LNCAP (cell line): Measurements from ENCODE around the gene HIVEP3.

Experiments
- TF ChIP-seq, protein P1 (sequence below): fragments of 450-650 bp; IDR thresholded peaks from 2 replicates; pipeline ENCODE4 v1.5.1; 2017; ENCODE audit warnings: mild to moderate bottlenecking

The HIVEP3 gene

GRCh38 chr1:41775956-41776585, 142.7 kb downstream of the HIVEP3 start:
- TF ChIP-seq, protein P1, sequence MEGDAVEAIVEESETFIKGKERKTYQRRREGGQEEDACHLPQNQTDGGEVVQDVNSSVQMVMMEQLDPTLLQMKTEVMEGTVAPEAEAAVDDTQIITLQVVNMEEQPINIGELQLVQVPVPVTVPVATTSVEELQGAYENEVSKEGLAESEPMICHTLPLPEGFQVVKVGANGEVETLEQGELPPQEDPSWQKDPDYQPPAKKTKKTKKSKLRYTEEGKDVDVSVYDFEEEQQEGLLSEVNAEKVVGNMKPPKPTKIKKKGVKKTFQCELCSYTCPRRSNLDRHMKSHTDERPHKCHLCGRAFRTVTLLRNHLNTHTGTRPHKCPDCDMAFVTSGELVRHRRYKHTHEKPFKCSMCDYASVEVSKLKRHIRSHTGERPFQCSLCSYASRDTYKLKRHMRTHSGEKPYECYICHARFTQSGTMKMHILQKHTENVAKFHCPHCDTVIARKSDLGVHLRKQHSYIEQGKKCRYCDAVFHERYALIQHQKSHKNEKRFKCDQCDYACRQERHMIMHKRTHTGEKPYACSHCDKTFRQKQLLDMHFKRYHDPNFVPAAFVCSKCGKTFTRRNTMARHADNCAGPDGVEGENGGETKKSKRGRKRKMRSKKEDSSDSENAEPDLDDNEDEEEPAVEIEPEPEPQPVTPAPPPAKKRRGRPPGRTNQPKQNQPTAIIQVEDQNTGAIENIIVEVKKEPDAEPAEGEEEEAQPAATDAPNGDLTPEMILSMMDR = no peak

- TF ChIP-seq, protein P1 = no peak
These were observed 144.2 kb downstream of the HIVEP3 start for GRCh38 chr1:41774471-41774990.

DNA sequence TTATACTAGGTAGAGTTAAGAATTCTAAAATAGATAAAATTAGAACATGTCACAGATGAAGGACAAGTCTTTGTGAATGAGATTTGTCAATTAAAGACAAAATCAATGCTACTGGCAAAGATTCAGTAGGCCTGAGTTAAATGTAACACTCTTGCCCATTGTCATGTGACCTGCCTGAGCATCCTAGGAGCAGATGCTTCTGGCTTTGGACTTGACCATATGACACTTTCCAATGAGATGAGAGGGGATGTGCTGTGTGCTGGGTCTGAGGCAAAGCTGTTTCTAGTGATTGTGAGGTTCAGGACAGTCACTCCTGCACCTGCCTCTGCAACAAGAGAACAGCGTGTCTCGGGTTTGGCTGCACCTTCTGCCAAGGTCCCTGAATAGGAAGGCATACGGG, 144.9 kb downstream of the HIVEP3 start:
- TF ChIP-seq, protein P1 = no peak

DNA sequence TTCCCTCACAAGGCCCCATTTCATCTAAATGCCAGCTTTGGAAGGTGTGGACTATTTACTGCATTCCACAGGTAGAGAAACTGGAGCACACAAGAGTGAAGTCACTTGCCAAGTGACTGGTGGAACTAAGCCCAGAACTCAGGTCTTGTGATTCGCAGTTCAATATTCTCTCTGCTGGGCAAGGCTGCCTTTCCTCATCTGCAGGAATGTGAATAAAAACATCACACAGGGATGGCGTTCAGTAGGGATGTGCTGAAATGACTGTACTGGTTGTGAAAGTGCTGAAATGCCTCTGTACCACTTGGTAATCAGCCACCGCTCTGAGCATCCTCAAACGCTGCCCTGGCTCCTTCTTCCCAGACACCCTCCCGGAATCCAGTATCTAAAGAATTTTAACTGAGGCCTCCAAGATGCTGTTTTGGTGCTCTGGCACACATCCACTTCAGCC, 145.6 kb downstream of the HIVEP3 start:
- TF ChIP-seq, protein P1 = no peak

DNA sequence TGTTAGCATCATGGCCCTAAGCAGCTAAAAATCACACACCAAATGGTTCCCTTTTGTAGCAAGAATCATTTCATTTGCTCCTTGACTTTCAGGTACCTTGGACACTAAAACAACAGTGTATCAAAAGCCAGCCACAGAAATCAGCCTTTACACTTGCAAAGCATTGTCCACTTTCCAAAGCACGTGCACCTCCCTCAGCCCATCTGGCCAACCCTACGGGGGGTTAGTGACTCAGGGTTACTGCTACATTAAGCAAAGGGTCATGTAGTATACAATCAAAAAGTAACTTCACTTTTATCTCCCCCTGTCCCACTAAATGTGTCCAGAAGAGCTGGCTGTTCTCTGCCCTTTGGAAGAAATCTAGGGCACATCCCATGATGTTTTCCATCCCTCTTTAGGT, 149.7 kb downstream of the HIVEP3 start:
- TF ChIP-seq, protein P1 = no peak

DNA sequence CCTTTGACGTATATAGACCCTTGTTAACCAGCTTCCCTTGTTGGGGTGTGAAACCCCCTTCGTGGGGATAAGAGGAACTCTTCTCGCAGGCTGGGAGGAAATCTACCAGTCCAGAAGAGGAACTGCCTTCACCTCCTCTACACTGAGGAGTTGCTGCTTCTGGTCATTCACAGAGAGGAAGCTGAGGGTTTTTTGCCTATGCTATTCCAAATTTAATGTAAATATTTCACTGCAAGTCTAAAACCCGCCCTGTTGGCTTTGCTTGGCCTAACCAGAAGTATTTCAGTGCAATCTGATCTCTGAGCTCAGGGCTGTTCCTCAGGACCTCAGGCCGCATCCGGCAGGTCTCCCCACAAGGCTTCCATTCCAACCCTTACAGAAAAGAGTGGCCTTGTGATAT, 150.1 kb downstream of the HIVEP3 start:
- TF ChIP-seq, protein P1 = no peak

- TF ChIP-seq, protein P1 = no peak
These were observed 150.9 kb downstream of the HIVEP3 start for GRCh38 chr1:41767534-41768525.
